Measurements from ENCODE around the gene ZNF343.

The ZNF343 gene

GRCh38 chr20:2465100-2465499, 43.6 kb downstream of the ZNF343 start:
- Histone ChIP-seq H3K4me2 (no peak overlapping the region), H3K4me1 (peaks cover 28 to 50% (median 43%) of the 10 kb centered on the region in 10 experiments), H4K20me1 (peaks cover 85 to 100% (median 98%) of the 10 kb centered on the region in 11 experiments), H3K27ac (no peak overlapping the region), H3K9ac (no peak overlapping the region), H3K9me3 (replicated peaks in 1 of 11) (no peaks in the 10 kb centered on the region), H3K27me3 (no peaks in the 10 kb centered on the region), H3K4me3 (no peak overlapping the region), H3K36me3 (peaks cover 90 to 97% (median 94%) of the 10 kb centered on the region in 11 experiments)
- TF ChIP-seq Cebpa-rat (IDR thresholded peaks at IDR 0.05): no peak

GRCh38 chr20:2463616-2464365, 44.9 kb downstream of the ZNF343 start:
- H3K36me3 ChIP-seq: peaks cover 99 to 100% (median 100%) of the 10 kb centered on the region in 11 experiments
- no peak overlapping the region for H3K9ac ChIP-seq
- H3K4me2 ChIP-seq: no peak overlapping the region
- no peaks in the 10 kb centered on the region for H3K27me3 ChIP-seq
- TF ChIP-seq Cebpa-rat (IDR thresholded peaks at IDR 0.05): no peak
- peaks cover 79 to 100% (median 92%) of the 10 kb centered on the region in 11 experiments for H4K20me1 ChIP-seq
- no peaks in the 10 kb centered on the region for H3K9me3 ChIP-seq (replicated peaks in 1 of 11)
- peaks cover 20 to 48% (median 39%) of the 10 kb centered on the region in 10 experiments for H3K4me1 ChIP-seq
- no peak overlapping the region for H3K27ac ChIP-seq
- H3K4me3 ChIP-seq: no peak overlapping the region

GRCh38 chr20:2462484-2462883, 46.2 kb downstream of the ZNF343 start:
- H3K4me1 ChIP-seq: peaks cover 7 to 48% (median 32%) of the 10 kb centered on the region in 10 experiments
- no peaks in the 10 kb centered on the region for H3K9me3 ChIP-seq (replicated peaks in 1 of 11)

GRCh38 chr20:2460752-2461424, 47.8 kb downstream of the ZNF343 start:
- Histone ChIP-seq H3K4me3 (no peak overlapping the region), H3K9me3 (replicated peaks in 1 of 11) (no peaks in the 10 kb centered on the region), H3K9ac (no peak overlapping the region), H3K27ac (no peak overlapping the region), H4K20me1 (peaks cover 53 to 96% (median 83%) of the 10 kb centered on the region in 11 experiments), H3K4me2 (no peak overlapping the region), H3K4me1 (peaks cover 0 to 49% (median 25%) of the 10 kb centered on the region in 10 experiments; a peak in 13 of 20 replicates), H3K27me3 (no peaks in the 10 kb centered on the region), H3K36me3 (peaks cover 74 to 85% (median 76%) of the 10 kb centered on the region in 11 experiments)
- TF ChIP-seq Cebpa-rat (IDR thresholded peaks at IDR 0.05): no peak

More at GRCh38 chr20:2462484-2462883, 46.2 kb downstream of the ZNF343 start:
- no peak for TF ChIP-seq Cebpa-rat (IDR thresholded peaks at IDR 0.05)
- H3K36me3 ChIP-seq: peaks cover 87 to 99% (median 91%) of the 10 kb centered on the region in 11 experiments
- peaks cover 69 to 100% (median 89%) of the 10 kb centered on the region in 11 experiments for H4K20me1 ChIP-seq
- H3K27me3 ChIP-seq: no peaks in the 10 kb centered on the region
- H3K27ac ChIP-seq: no peak overlapping the region
- no peak overlapping the region for H3K9ac ChIP-seq
- H3K4me2 ChIP-seq: peak overlapping the region in 2 of 11 experiments; percentile 3 to 11; a peak in 3 of 22 replicates
- H3K4me3 ChIP-seq: no peak overlapping the region

GRCh38 chr20:2459981-2460751, 48.5 kb downstream of the ZNF343 start:
- TF ChIP-seq Cebpa-rat (IDR thresholded peaks at IDR 0.05): no peak
- Histone ChIP-seq H3K4me1 (peaks cover 0 to 49% (median 22%) of the 10 kb centered on the region in 10 experiments; a peak in 13 of 20 replicates), H3K27me3 (no peaks in the 10 kb centered on the region), H3K4me3 (no peak overlapping the region), H3K27ac (no peak overlapping the region), H3K36me3 (peaks cover 66 to 78% (median 69%) of the 10 kb centered on the region in 11 experiments), H3K4me2 (no peak overlapping the region), H3K9ac (no peak overlapping the region), H4K20me1 (peaks cover 46 to 92% (median 76%) of the 10 kb centered on the region in 11 experiments), H3K9me3 (replicated peaks in 1 of 11) (no peaks in the 10 kb centered on the region)

- no peaks in the 10 kb centered on the region for H3K27me3 ChIP-seq
- no peaks in the 10 kb centered on the region for H3K9me3 ChIP-seq (replicated peaks in 1 of 11)
- H4K20me1 ChIP-seq: peaks cover 34 to 84% (median 64%) of the 10 kb centered on the region in 11 experiments; a peak in 21 of 22 replicates
- H3K4me3 ChIP-seq: no peak overlapping the region
- no peak overlapping the region for H3K27ac ChIP-seq
- peaks cover 55 to 66% (median 57%) of the 10 kb centered on the region in 11 experiments for H3K36me3 ChIP-seq
- H3K4me2 ChIP-seq: peak overlapping the region in 1 of 11 experiments; percentile 5; a peak in 1 of 22 replicates
- peaks cover 0 to 49% (median 24%) of the 10 kb centered on the region in 10 experiments; a peak in 14 of 20 replicates for H3K4me1 ChIP-seq
- no peak overlapping the region for H3K9ac ChIP-seq
- no peak for TF ChIP-seq Cebpa-rat (IDR thresholded peaks at IDR 0.05)
Measured at GRCh38 chr20:2458919-2459499, 49.7 kb downstream of the ZNF343 start.

GRCh38 chr20:2455771-2456497, 52.8 kb downstream of the ZNF343 start:
- Histone ChIP-seq H3K27me3 (no peaks in the 10 kb centered on the region), H3K4me2 (no peak overlapping the region), H3K4me3 (no peak overlapping the region), H3K9me3 (replicated peaks in 1 of 11) (no peaks in the 10 kb centered on the region), H3K27ac (no peak overlapping the region), H3K36me3 (peaks cover 24 to 38% (median 27%) of the 10 kb centered on the region in 11 experiments), H4K20me1 (peaks cover 4 to 53% (median 33%) of the 10 kb centered on the region in 11 experiments; a peak in 18 of 22 replicates), H3K9ac (peak overlapping the region in 2 of 11 experiments; percentile 32 to 39; a peak in 2 of 22 replicates), H3K4me1 (peaks cover 17 to 40% (median 31%) of the 10 kb centered on the region in 10 experiments)
- TF ChIP-seq Cebpa-rat (IDR thresholded peaks at IDR 0.05): no peak

- peaks cover 27 to 54% (median 35%) of the 10 kb centered on the region in 10 experiments for H3K4me1 ChIP-seq
- no peaks in the 10 kb centered on the region for H3K27me3 ChIP-seq
- no peak overlapping the region for H3K9ac ChIP-seq
- TF ChIP-seq Cebpa-rat (IDR thresholded peaks at IDR 0.05): no peak
- H3K36me3 ChIP-seq: peaks cover 3 to 16% (median 5%) of the 10 kb centered on the region in 11 experiments; a peak in 16 of 22 replicates
- H4K20me1 ChIP-seq: peaks cover 0 to 31% (median 23%) of the 10 kb centered on the region in 11 experiments; a peak in 15 of 22 replicates
- no peak overlapping the region for H3K27ac ChIP-seq
- no peak overlapping the region for H3K4me3 ChIP-seq
- peak overlapping the region in 6 of 11 experiments; percentile 3 to 29 (median 22); a peak in 6 of 22 replicates for H3K4me2 ChIP-seq
- no peaks in the 10 kb centered on the region for H3K9me3 ChIP-seq (replicated peaks in 1 of 11)
Measured at GRCh38 chr20:2453792-2454191, 54.9 kb downstream of the ZNF343 start.

Data from BLaER1 treated with 17β-estradiol and CSF1 and Interleukin-3, amounts not matched to agents 10 nM and 100 nM (cell line).